ENCODE measurements around the gene NUCB1. TPM values are rescaled to one million over a fixed set of nuclear protein-coding genes. Genes with fewer than 3 reads are reported as not detected.

NUCB1 gene
- total and polyA plus RNA-seq, 9 of the 15 experiments (the other 6 are each of a cell fraction or from before 2014, with no cell fraction given): 3.1 to 153 (median 71.7) TPM

DNA sequence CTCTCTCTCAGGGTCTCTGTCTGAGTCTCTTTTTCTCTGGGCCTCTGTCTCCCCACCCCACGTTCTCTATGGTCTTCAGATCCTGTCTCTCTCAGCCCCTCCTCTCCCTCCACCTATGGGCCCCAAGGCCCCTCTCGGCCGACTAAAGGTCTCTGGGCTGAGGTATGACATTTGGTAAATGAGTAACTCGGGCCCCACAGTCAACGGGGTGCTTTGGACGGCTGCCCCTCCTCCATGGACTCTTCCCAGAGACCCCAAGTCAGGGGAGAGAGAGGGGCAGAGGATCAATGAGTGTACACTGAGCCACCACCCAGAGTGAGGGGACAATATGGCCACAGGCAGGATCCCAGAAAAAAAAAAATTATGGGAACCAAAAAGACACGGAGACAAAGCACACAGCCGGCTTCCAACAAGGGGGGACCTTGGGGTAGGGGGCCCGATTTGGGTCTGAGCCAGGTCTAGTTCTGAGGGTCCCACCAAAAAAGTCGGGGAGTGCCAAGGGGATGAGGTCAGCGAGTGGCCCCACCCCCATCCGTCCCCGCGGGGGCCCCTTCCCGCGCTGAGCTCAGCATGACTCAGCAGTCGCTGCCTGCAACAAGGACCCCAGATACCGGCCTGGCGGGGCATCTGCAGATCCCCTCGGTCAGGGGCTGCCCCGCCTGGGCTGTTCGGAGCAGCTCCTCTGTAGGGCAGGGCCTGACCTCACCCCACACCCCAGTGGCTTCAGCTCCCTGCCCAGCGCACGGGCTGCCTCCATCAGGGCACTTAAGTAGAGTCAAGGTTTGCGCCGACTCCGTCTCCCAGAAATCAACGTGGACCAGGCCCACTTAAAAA, 63.5 kb downstream of the NUCB1 start (continued):
- no peak for TF ChIP-seq U2AF1 (optimal IDR thresholded peaks at IDR 0.05; ENCODE audit: low read depth, low read length)
- no peak for TF ChIP-seq ZNF695 (CRISPR knock-in tag; IDR thresholded peaks at IDR 0.05)
- no peak for TF ChIP-seq HOXB6 (CRISPR knock-in tag; IDR thresholded peaks at IDR 0.05; ENCODE audit: borderline replicate concordance)
- TF ChIP-seq LARP7 (IDR thresholded peaks at IDR 0.05): 0 out of 2 replicates have a peak, but pooled peaks have one; percentile 5
- TF ChIP-seq SETDB1 (IDR thresholded peaks at IDR 0.05; ENCODE audit: low read length): no peak
- TF ChIP-seq, protein P1, sequence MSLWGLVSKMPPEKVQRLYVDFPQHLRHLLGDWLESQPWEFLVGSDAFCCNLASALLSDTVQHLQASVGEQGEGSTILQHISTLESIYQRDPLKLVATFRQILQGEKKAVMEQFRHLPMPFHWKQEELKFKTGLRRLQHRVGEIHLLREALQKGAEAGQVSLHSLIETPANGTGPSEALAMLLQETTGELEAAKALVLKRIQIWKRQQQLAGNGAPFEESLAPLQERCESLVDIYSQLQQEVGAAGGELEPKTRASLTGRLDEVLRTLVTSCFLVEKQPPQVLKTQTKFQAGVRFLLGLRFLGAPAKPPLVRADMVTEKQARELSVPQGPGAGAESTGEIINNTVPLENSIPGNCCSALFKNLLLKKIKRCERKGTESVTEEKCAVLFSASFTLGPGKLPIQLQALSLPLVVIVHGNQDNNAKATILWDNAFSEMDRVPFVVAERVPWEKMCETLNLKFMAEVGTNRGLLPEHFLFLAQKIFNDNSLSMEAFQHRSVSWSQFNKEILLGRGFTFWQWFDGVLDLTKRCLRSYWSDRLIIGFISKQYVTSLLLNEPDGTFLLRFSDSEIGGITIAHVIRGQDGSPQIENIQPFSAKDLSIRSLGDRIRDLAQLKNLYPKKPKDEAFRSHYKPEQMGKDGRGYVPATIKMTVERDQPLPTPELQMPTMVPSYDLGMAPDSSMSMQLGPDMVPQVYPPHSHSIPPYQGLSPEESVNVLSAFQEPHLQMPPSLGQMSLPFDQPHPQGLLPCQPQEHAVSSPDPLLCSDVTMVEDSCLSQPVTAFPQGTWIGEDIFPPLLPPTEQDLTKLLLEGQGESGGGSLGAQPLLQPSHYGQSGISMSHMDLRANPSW (CRISPR knock-in tag; IDR thresholded peaks at IDR 0.05): no peak
- no peak for TF ChIP-seq RBM39 (optimal IDR thresholded peaks at IDR 0.05; ENCODE audit: low read depth, low read length)
- TF ChIP-seq CTBP1 (IDR thresholded peaks at IDR 0.05; ENCODE audit: borderline replicate concordance): peak; percentile 69; the same call in 1 of the 2 replicates
- TF ChIP-seq YBX1 (IDR thresholded peaks at IDR 0.05): no peak
- TF ChIP-seq ZNF274 (IDR thresholded peaks at IDR 0.05; ENCODE audit: borderline replicate concordance, low read depth, low read length): no peak
- TF ChIP-seq ZNF121 (CRISPR knock-in tag; conservative IDR thresholded peaks at IDR 0.05): no peak
- TF ChIP-seq L3MBTL2 (IDR thresholded peaks at IDR 0.05): peak; percentile 81
- peak; percentile 72; the same call in 1 of the 2 replicates for TF ChIP-seq SRSF3 (IDR thresholded peaks at IDR 0.05; ENCODE audit: insufficient read depth, low read length)
- TF ChIP-seq, protein P2, sequence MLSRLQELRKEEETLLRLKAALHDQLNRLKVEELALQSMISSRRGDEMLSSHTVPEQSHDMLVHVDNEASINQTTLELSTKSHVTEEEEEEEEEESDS (CRISPR knock-in tag; IDR thresholded peaks at IDR 0.05): no peak
- TF ChIP-seq ZNF140 (CRISPR knock-in tag; IDR thresholded peaks at IDR 0.05): no peak
- TF ChIP-seq, protein P3, sequence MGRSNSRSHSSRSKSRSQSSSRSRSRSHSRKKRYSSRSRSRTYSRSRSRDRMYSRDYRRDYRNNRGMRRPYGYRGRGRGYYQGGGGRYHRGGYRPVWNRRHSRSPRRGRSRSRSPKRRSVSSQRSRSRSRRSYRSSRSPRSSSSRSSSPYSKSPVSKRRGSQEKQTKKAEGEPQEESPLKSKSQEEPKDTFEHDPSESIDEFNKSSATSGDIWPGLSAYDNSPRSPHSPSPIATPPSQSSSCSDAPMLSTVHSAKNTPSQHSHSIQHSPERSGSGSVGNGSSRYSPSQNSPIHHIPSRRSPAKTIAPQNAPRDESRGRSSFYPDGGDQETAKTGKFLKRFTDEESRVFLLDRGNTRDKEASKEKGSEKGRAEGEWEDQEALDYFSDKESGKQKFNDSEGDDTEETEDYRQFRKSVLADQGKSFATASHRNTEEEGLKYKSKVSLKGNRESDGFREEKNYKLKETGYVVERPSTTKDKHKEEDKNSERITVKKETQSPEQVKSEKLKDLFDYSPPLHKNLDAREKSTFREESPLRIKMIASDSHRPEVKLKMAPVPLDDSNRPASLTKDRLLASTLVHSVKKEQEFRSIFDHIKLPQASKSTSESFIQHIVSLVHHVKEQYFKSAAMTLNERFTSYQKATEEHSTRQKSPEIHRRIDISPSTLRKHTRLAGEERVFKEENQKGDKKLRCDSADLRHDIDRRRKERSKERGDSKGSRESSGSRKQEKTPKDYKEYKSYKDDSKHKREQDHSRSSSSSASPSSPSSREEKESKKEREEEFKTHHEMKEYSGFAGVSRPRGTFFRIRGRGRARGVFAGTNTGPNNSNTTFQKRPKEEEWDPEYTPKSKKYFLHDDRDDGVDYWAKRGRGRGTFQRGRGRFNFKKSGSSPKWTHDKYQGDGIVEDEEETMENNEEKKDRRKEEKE (IDR thresholded peaks at IDR 0.05; ENCODE audit: borderline replicate concordance in 1 of 2, control insufficient read depth in 1 of 2, low read depth in 2 of 2, low read length in 1 of 2): no peak
- TF ChIP-seq, protein P4, sequence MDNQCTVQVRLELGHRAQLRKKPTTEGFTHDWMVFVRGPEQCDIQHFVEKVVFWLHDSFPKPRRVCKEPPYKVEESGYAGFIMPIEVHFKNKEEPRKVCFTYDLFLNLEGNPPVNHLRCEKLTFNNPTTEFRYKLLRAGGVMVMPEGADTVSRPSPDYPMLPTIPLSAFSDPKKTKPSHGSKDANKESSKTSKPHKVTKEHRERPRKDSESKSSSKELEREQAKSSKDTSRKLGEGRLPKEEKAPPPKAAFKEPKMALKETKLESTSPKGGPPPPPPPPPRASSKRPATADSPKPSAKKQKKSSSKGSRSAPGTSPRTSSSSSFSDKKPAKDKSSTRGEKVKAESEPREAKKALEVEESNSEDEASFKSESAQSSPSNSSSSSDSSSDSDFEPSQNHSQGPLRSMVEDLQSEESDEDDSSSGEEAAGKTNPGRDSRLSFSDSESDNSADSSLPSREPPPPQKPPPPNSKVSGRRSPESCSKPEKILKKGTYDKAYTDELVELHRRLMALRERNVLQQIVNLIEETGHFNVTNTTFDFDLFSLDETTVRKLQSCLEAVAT (IDR thresholded peaks at IDR 0.05): peak; percentile 25 to 79; a peak in 2 of 4 replicates
- no peak for TF ChIP-seq ZNF133 (CRISPR knock-in tag; IDR thresholded peaks at IDR 0.05)
- TF ChIP-seq ZNF583 (CRISPR knock-in tag; IDR thresholded peaks at IDR 0.05): peak; percentile 45; the same call in 1 of the 2 replicates
- TF ChIP-seq ZNF134 (CRISPR knock-in tag; conservative IDR thresholded peaks at IDR 0.05): peak; percentile 56; the same call in 1 of the 2 replicates
- peak; percentile 58; the same call in 1 of the 2 replicates for TF ChIP-seq CAMTA2 (CRISPR knock-in tag; conservative IDR thresholded peaks at IDR 0.05)
